ENCODE measurements around the gene DDX53.

DNA sequence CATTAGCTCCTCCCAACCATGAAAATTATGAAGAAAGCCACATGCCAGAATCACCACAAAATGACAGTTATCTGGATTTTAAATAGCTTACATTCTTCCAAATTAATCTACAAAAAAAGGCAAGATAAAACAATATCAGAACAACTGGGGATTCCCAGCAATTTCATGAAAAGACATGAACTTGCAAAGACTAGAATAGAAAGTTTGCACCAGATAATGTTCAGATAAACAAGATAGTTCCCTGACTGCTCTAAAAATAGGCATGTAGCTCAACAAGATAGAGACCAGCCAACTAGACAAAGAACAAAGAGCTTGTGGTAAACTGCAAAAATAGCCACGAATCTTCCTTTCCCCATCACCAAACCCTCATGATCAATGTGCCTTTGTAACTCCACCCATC lies 30.3 kb upstream of the DDX53 start:
- TF ChIP-seq, protein P1, sequence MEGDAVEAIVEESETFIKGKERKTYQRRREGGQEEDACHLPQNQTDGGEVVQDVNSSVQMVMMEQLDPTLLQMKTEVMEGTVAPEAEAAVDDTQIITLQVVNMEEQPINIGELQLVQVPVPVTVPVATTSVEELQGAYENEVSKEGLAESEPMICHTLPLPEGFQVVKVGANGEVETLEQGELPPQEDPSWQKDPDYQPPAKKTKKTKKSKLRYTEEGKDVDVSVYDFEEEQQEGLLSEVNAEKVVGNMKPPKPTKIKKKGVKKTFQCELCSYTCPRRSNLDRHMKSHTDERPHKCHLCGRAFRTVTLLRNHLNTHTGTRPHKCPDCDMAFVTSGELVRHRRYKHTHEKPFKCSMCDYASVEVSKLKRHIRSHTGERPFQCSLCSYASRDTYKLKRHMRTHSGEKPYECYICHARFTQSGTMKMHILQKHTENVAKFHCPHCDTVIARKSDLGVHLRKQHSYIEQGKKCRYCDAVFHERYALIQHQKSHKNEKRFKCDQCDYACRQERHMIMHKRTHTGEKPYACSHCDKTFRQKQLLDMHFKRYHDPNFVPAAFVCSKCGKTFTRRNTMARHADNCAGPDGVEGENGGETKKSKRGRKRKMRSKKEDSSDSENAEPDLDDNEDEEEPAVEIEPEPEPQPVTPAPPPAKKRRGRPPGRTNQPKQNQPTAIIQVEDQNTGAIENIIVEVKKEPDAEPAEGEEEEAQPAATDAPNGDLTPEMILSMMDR (IDR thresholded peaks at IDR 0.05) = no peak
- no peak for TF ChIP-seq POLR2A (IDR thresholded peaks at IDR 0.05)

Data from vagina (tissue), 2 donors.